ENCODE results near the gene CAMTA1.
"Not testable (repeated sequence)": the region's sequence is repeated elsewhere in the genome, so short reads cannot be mapped to it uniquely, and the experiment has no call there.

The CAMTA1 gene

GRCh38 chr1:7688659-7689058, 903.4 kb downstream of the CAMTA1 start:
- no peak for DNase-seq (ENCODE audit: extremely low spot score)
- POLR2A ChIA-PET = no interaction called here
- TF ChIP-seq FOXA1 (IDR thresholded peaks at IDR 0.05) (no peak), BHLHE40 (IDR thresholded peaks at IDR 0.05; ENCODE audit: borderline replicate concordance) (no peak), FOXM1 (IDR thresholded peaks at IDR 0.05; ENCODE audit: borderline replicate concordance) (no peak), ELF4 (IDR thresholded peaks at IDR 0.05) (no peak), CTBP1 (IDR thresholded peaks at IDR 0.05; ENCODE audit: borderline replicate concordance) (no peak), SP1 (IDR thresholded peaks at IDR 0.05) (no peak), PKNOX1 (IDR thresholded peaks at IDR 0.05) (no peak), ZNF384 (IDR thresholded peaks at IDR 0.05) (no peak), ARNT (IDR thresholded peaks at IDR 0.05) (no peak)
- CTCF ChIA-PET = no interaction called here

- CTCF ChIA-PET; DNase-seq (ENCODE audit: extremely low spot score): not testable (repeated sequence)
- POLR2A ChIA-PET = interaction anchor here (0.8 kb wide), 1 partner anchor 15 kb away, joined by 4 read pairs; no protein-coding TSS in a partner anchor
Observed at GRCh38 chr1:7689307-7689706, 904.1 kb downstream of the CAMTA1 start.

GRCh38 chr1:7690076-7690475, 904.8 kb downstream of the CAMTA1 start:
- POLR2A ChIA-PET = interaction anchor here (0.6 to 0.8 kb wide), 2 partner anchors 14 kb away, joined by 3 to 4 read pairs; no protein-coding TSS in a partner anchor
- no peak for DNase-seq (ENCODE audit: extremely low spot score)
- no peak for TF ChIP-seq ELF4 (IDR thresholded peaks at IDR 0.05)
- TF ChIP-seq SP1 (IDR thresholded peaks at IDR 0.05) = no peak
- TF ChIP-seq NFRKB (IDR thresholded peaks at IDR 0.05) = no peak
- TF ChIP-seq ARNT (IDR thresholded peaks at IDR 0.05) = no peak
- no peak for TF ChIP-seq BHLHE40 (IDR thresholded peaks at IDR 0.05; ENCODE audit: borderline replicate concordance)
- no peak for TF ChIP-seq CTBP1 (IDR thresholded peaks at IDR 0.05; ENCODE audit: borderline replicate concordance)
- no peak for TF ChIP-seq FOXM1 (IDR thresholded peaks at IDR 0.05; ENCODE audit: borderline replicate concordance)
- TF ChIP-seq FOXK2 (IDR thresholded peaks at IDR 0.05) = no peak
- no peak for TF ChIP-seq LEF1 (IDR thresholded peaks at IDR 0.05; ENCODE audit: borderline replicate concordance)
- TF ChIP-seq FOXA1 (IDR thresholded peaks at IDR 0.05) = no peak
- TF ChIP-seq L3MBTL2 (conservative IDR thresholded peaks at IDR 0.05) = no peak
- no peak for TF ChIP-seq HDGF (IDR thresholded peaks at IDR 0.05; ENCODE audit: borderline replicate concordance)
- no peak for TF ChIP-seq TARDBP (IDR thresholded peaks at IDR 0.05)
- TF ChIP-seq ZNF384 (IDR thresholded peaks at IDR 0.05) = no peak
- no peak for TF ChIP-seq SUZ12 (IDR thresholded peaks at IDR 0.05)
- no peak for TF ChIP-seq PKNOX1 (IDR thresholded peaks at IDR 0.05)
- CTCF ChIA-PET = no interaction called here

GRCh38 chr1:7690496-7691182, 905.4 kb downstream of the CAMTA1 start:
- ChIA-PET POLR2A (interaction anchor here (0.6 kb wide), 1 partner anchor 14 kb away, joined by 3 read pairs; no protein-coding TSS in a partner anchor), CTCF (no interaction called here)
- no peak for TF ChIP-seq SP1 (IDR thresholded peaks at IDR 0.05)
- no peak for TF ChIP-seq FOXA1 (IDR thresholded peaks at IDR 0.05)
- no peak for TF ChIP-seq LEF1 (IDR thresholded peaks at IDR 0.05; ENCODE audit: borderline replicate concordance)
- TF ChIP-seq FOXK2 (IDR thresholded peaks at IDR 0.05) = no peak
- TF ChIP-seq CTBP1 (IDR thresholded peaks at IDR 0.05; ENCODE audit: borderline replicate concordance) = no peak
- no peak for TF ChIP-seq L3MBTL2 (conservative IDR thresholded peaks at IDR 0.05)
- TF ChIP-seq ARNT (IDR thresholded peaks at IDR 0.05) = no peak
- TF ChIP-seq PKNOX1 (IDR thresholded peaks at IDR 0.05) = no peak
- TF ChIP-seq NFRKB (IDR thresholded peaks at IDR 0.05) = no peak
- no peak for TF ChIP-seq TARDBP (IDR thresholded peaks at IDR 0.05)
- no peak for TF ChIP-seq BHLHE40 (IDR thresholded peaks at IDR 0.05; ENCODE audit: borderline replicate concordance)
- TF ChIP-seq SUZ12 (IDR thresholded peaks at IDR 0.05) = no peak
- TF ChIP-seq ELF4 (IDR thresholded peaks at IDR 0.05) = no peak
- no peak for DNase-seq (ENCODE audit: extremely low spot score)

- CTCF ChIA-PET = no interaction called here
- POLR2A ChIA-PET = no interaction called here
- TF ChIP-seq LEF1 (IDR thresholded peaks at IDR 0.05; ENCODE audit: borderline replicate concordance) = no peak
- TF ChIP-seq BHLHE40 (IDR thresholded peaks at IDR 0.05; ENCODE audit: borderline replicate concordance) = no peak
- TF ChIP-seq ARNT (IDR thresholded peaks at IDR 0.05) = no peak
- no peak for TF ChIP-seq SP1 (IDR thresholded peaks at IDR 0.05)
- no peak for TF ChIP-seq TARDBP (IDR thresholded peaks at IDR 0.05)
- TF ChIP-seq L3MBTL2 (conservative IDR thresholded peaks at IDR 0.05) = no peak
- no peak for TF ChIP-seq FOXA1 (IDR thresholded peaks at IDR 0.05)
- no peak for TF ChIP-seq ZNF384 (IDR thresholded peaks at IDR 0.05)
- TF ChIP-seq NFRKB (IDR thresholded peaks at IDR 0.05) = no peak
- no peak for DNase-seq (ENCODE audit: extremely low spot score)
Observed at GRCh38 chr1:7691576-7691975, 906.3 kb downstream of the CAMTA1 start.

GRCh38 chr1:7692005-7692404, 906.8 kb downstream of the CAMTA1 start:
- TF ChIP-seq L3MBTL2 (conservative IDR thresholded peaks at IDR 0.05) (no peak), BHLHE40 (IDR thresholded peaks at IDR 0.05; ENCODE audit: borderline replicate concordance) (no peak), CTBP1 (IDR thresholded peaks at IDR 0.05; ENCODE audit: borderline replicate concordance) (no peak), PKNOX1 (IDR thresholded peaks at IDR 0.05) (no peak), SP1 (IDR thresholded peaks at IDR 0.05) (no peak), LEF1 (IDR thresholded peaks at IDR 0.05; ENCODE audit: borderline replicate concordance) (no peak), ARNT (IDR thresholded peaks at IDR 0.05) (no peak), FOXA1 (IDR thresholded peaks at IDR 0.05) (no peak), ELF4 (IDR thresholded peaks at IDR 0.05) (no peak)
- DNase-seq (ENCODE audit: extremely low spot score) = no peak
- CTCF ChIA-PET = no interaction called here
- POLR2A ChIA-PET = no interaction called here

- CTCF ChIA-PET; POLR2A ChIA-PET; DNase-seq (ENCODE audit: extremely low spot score): not testable (repeated sequence)
Observed at GRCh38 chr1:7693037-7693436, 907.8 kb downstream of the CAMTA1 start.
